ENCODE data around the gene CDKAL1.

CDKAL1 gene

DNA sequence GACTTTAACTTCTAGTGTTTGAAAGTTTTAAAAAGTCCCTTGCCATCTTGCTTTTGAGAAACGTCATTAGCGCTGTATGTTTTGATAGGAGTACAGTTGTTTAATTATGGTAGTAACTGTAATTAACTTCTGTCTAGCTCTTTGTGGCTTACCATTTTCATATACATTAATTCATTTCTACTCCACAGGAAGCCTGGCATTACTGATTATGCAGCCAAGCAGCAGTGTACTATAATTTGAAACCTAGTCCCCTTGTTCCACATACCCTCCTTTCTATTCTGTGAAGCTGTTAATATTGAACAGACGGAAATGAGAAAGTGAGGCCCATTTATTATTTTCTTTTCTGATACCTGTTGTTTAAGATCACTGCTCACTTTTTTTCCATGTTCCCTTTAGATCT, 235.4 kb downstream of the CDKAL1 start:
- TF ChIP-seq, protein P1, sequence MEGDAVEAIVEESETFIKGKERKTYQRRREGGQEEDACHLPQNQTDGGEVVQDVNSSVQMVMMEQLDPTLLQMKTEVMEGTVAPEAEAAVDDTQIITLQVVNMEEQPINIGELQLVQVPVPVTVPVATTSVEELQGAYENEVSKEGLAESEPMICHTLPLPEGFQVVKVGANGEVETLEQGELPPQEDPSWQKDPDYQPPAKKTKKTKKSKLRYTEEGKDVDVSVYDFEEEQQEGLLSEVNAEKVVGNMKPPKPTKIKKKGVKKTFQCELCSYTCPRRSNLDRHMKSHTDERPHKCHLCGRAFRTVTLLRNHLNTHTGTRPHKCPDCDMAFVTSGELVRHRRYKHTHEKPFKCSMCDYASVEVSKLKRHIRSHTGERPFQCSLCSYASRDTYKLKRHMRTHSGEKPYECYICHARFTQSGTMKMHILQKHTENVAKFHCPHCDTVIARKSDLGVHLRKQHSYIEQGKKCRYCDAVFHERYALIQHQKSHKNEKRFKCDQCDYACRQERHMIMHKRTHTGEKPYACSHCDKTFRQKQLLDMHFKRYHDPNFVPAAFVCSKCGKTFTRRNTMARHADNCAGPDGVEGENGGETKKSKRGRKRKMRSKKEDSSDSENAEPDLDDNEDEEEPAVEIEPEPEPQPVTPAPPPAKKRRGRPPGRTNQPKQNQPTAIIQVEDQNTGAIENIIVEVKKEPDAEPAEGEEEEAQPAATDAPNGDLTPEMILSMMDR (conservative IDR thresholded peaks at IDR 0.05; ENCODE audit: low read depth, low read length), result no peak
- H3K4me3 ChIP-seq (ENCODE audit: low read depth, low read length), result no peak overlapping the region
- no peak for DNase-seq (ENCODE audit: low read depth)

DNA sequence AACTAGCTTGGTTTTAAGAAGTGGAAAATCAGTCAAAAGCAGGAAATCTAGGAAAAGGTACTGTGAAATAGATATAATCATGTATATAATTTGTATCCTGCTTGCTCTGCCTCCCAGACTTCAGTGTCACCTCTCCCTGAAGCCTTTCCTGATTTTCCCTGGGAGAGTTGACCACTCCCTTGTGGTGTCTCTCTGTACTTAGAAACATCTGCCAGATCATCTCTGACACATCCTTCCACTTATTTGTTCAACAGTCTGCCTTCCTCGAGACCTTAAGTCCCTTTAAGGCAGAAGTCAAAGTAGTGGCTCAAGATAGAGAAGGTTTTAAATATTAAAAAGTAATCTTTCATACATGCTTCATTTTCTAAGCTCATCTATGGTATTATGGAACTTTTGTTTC, 236.5 kb downstream of the CDKAL1 start:
- TF ChIP-seq, protein P1 (conservative IDR thresholded peaks at IDR 0.05; ENCODE audit: low read depth, low read length), result no peak
- H3K4me3 ChIP-seq (ENCODE audit: low read depth, low read length), result no peak overlapping the region
- DNase-seq (ENCODE audit: low read depth), result no peak

DNA sequence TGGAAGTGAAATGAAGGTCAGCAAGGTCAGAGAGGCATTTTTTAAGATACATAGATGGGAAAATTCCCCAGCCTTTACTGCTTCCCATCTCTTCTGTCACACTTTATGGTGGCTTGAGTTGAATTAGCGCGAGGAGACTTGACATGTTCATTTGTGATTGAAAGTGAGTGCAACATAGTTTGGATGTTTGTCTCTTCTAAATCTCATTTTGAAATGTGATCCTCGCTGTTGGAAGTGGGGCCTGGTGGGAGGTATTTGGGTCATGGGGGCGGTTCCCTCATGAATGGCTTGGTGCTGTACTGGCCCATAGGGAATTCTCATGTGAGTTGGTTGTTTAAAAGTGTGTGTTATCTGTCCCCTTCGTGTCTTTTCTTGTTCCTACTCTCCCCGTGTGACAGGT, 237.2 kb downstream of the CDKAL1 start:
- no peak overlapping the region for H3K4me3 ChIP-seq (ENCODE audit: low read depth, low read length)
- no peak for DNase-seq (ENCODE audit: low read depth)
- TF ChIP-seq, protein P1 (conservative IDR thresholded peaks at IDR 0.05; ENCODE audit: low read depth, low read length), result no peak

DNA sequence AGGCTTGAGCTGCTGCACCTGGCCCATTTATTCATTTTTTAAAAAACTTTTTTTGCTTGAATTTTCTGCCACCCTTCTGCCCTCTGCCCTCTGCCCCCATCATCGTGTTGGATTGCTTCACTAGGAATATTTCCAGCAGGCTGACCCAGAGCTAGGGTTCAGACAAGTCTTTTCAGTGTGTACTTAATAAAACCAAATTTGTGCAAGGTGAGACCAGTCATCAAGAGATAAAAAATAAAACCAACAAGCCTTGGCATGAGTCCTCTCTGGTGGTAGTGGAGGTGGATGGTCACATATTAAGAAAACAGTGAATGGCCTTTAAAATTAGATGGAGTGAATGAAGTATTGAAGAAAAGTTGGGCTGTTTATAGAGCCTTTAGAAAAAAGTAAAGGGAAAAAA, 239.6 kb downstream of the CDKAL1 start:
- no peak overlapping the region for H3K4me3 ChIP-seq (ENCODE audit: low read depth, low read length)
- TF ChIP-seq, protein P1 (conservative IDR thresholded peaks at IDR 0.05; ENCODE audit: low read depth, low read length), result no peak
- DNase-seq (ENCODE audit: low read depth), result no peak

DNA sequence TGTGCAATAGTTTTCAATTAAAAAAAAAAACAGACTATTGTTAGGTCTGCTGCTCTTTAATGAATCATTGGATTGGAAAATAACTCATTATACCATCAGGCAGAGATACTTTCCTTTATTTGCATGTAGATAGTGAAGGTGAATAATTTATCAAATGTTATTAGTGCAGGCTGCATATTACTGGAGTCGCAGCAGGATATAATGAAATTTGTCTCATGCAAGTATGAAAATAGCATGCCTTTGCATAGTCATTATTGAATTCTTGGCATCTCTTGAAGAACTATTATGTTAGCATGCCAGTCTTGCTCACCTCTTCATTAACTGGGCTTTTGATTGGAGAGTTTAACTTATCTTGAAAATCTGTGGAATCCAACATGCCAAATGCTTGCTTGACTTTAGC, 241.7 kb downstream of the CDKAL1 start:
- no peak for DNase-seq (ENCODE audit: low read depth)
- TF ChIP-seq, protein P1 (conservative IDR thresholded peaks at IDR 0.05; ENCODE audit: low read depth, low read length), result no peak
- H3K4me3 ChIP-seq (ENCODE audit: low read depth, low read length), result no peak overlapping the region

DNA sequence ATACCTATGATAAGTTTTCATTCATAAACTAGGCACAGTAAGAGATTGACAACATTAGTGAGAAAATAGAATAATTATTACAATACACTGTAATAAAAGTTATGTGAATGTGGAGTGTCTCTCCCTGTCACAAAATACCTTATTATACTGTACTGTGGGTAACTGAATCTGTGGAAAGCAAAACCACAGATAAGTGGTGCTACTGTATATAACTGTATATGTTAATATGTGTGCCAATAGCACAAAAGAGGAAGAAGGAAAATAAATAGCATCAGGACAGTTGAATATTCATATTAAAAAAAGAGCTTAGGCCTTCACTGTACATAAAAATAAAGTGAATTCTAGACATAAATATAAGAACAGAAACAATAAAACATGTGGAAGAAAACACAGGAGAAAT, 243.5 kb downstream of the CDKAL1 start:
- no peak overlapping the region for H3K4me3 ChIP-seq (ENCODE audit: low read depth, low read length)
- TF ChIP-seq, protein P1 (conservative IDR thresholded peaks at IDR 0.05; ENCODE audit: low read depth, low read length), result no peak
- no peak for DNase-seq (ENCODE audit: low read depth)

DNA sequence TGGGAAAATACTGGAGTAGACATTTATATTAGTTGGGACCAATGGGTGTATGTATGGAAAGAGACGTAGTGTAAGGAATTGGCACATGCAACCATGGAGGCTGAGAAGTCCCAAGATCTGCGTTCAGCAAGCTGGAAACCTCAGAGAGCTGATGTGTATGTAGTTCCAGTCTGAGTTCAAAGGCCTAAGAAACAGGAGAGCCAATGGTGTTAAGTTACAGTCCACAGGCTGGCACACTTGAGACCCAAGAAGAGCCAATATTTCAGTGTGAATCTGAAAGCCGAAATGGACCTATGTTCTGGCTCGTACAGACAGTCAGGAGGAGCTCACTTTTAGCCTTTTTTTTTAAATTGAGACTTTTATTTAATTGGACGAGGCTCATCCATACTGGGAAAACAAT, 244.2 kb downstream of the CDKAL1 start:
- H3K4me3 ChIP-seq (ENCODE audit: low read depth, low read length), result no peak overlapping the region
- DNase-seq (ENCODE audit: low read depth), result no peak
- TF ChIP-seq, protein P1 (conservative IDR thresholded peaks at IDR 0.05; ENCODE audit: low read depth, low read length), result no peak

Measured in choroid plexus epithelial cell (primary cell).